ENCODE results near the gene FHDC1. TPM values are rescaled to one million over a fixed set of nuclear protein-coding genes. Genes with fewer than 3 reads are reported as not detected.

Gene FHDC1
- total RNA-seq, 1 donor from 2014 or later: 0.27 TPM

DNA sequence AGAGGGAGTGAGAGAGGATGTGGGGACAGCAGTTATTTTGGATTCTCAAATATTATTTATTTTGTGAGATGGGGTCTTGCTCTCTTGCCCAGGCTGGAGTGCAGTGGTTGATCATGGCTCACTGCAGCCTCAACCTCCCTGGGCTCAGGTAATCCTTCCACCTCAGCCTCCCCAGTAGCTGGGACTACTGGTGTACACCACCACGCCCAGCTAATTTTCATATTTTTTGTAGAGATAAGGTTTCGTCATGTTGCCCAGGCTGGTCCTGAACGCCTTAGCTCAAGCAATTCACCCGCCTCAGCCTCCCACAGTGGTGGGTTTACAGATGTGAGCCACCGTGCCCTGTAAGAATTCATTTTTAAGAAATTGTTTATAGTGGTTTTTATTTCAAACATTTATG is 61.2 kb downstream of the FHDC1 start:
- DNase-seq (ENCODE audit: missing footprints): no peak
- ATAC-seq: no peak
- intact Hi-C loops (cut with DNase I): no loop called here

DNA sequence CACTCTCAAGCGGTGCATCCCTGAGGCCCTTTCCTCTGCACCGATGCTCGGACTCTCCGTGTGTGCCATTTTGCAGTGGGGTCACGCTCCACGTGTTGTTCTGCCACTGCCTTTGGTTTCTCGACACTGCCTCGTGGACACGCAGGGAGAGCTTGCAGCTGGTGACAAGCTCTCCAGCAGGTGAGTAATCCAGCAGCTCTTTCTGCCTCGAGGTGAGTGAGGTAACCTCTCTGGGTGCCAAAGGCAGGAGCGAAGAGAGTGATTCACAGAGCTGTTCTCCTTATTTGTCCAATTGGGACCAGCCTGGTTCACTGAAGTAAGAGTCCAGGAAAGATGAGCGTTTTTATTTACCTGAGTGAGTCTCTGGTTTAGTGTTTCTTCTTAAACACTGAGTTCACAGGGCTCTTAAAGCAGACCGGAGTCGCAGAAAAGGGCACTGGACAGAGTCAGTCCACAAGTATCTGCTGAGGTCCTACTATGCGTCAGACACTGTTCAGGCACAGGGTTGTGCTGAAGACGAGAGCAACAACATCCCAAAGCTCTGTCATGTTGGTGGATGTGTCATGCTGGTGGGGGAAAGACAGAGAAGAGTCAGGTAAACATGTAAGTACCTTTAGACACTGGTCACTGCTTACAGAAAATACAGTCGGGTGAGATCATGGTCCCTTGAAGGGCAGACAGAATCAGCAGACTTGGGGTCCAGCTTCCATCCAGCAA is 61.8 kb downstream of the FHDC1 start:
- intact Hi-C loops (cut with DNase I): no loop called here
- DNase-seq (ENCODE audit: missing footprints) (no peak), ATAC-seq (no peak)

DNA sequence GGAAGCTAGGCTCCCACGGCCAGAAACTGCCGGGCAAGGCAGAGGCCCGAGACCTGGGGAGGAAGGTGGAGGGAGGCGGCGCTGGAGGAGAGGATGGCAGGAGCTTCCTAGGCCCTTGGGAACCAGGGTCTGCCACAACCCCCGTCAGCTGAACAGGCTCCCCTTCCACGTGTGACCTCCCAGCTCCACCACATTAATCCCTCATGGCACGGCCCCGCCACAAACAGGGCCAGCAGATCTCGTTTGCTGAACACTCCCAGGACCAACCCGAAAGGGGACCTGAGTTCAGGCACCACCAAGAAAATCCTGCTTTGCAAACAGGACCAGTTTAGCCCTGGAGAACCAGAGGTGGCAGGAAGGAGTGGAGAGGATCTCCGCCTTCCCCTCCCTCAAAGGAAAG is 62.7 kb downstream of the FHDC1 start:
- intact Hi-C loops (cut with DNase I): no loop called here
- no peak for DNase-seq (ENCODE audit: missing footprints)
- no peak for ATAC-seq

DNA sequence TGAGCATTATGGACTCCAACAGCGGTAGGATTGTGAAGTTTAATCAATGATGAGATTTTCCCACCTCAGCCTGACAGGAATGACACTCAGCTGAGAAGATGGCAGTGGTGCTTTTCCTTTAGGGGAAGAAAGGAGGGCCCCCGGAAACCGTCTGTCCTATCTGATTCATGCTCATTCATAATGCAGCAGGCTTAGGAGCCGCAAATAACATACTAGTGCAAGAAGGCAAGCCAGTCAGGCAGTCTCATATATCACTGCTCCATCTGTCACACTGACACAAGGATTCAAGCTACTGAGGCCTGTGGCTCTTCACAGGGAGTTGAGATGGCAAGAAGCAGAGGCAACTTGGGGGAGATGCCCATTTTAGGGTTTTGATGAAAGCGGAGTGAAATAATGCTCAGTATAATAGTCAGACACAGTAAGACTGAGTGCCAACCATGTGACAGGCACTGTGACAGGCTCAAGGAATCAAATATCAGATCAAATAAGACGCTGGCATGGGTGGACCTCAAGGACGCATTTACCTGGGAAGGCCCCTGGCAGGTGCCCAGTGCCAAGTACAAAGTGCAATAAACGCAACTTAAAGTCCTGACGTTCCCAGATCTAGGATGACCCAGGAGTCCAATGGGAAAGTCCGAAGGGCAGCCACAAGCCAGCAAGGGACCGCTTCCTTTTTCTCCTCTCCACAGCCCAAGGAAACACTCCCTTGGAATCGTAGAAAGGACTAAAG is 63.4 kb downstream of the FHDC1 start:
- intact Hi-C loops (cut with DNase I): no loop called here
- DNase-seq (ENCODE audit: missing footprints) (no peak), ATAC-seq (no peak)

DNA sequence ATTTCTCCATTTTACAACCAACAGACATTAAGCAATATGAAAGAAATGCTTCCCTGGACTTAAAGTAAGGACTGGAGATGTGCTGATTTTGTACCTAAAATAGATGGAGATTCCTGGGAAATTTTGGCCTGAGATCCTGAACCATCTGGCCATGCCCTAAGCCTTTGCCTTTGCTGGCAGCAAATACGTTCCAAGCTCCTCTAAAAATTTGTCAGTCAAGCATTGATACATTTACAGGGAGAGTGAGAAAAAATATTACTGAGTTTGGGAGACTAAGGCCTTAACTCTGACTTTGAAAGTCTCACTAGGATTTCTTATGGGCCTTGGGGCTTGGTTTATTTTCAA is 63.9 kb downstream of the FHDC1 start:
- DNase-seq (ENCODE audit: missing footprints): no peak
- no peak for ATAC-seq
- intact Hi-C loops (cut with DNase I): no loop called here

DNA sequence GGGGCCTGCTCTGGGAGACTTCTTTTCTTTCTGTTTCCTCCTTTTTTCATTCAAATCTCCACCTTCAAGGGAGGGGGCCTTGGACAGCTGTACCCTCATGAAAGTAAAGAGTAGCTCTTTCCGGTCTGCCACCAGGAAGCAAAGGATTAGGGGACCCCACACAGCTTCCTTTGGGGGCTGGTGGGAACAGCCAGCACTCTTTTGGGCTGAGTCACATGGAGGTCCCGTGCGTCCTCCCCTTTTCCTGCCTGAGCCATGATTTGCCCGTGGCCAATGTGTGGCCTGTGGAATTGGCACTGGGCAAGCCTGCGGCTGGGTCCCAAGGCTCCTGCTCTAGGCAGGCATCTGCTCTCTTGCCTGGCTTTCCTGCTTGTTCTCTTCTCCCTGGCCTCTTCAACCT is 65.5 kb downstream of the FHDC1 start:
- no peak for ATAC-seq
- intact Hi-C loops (cut with DNase I): no loop called here
- DNase-seq (ENCODE audit: missing footprints): no peak

DNA sequence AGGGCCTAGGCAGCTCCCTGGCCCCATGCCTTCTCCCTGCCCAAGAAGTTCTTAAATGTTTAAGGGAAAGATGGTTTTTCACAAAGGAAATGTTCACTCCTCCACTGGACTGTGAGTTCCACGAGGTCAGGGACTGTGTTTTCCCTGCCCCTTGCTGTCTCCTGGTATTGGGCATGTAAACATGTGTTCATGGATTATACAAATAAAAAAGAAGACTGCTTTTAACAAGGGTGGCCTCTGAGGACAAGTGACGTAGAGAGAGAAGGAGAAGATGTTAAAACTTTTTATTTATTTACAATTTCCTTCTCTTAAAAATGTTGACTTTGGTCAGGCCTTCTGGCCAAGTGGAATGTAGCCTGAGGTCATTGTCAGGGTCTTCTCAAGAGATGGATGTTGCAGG is 66.0 kb downstream of the FHDC1 start:
- intact Hi-C loops (cut with DNase I): no loop called here

DNA sequence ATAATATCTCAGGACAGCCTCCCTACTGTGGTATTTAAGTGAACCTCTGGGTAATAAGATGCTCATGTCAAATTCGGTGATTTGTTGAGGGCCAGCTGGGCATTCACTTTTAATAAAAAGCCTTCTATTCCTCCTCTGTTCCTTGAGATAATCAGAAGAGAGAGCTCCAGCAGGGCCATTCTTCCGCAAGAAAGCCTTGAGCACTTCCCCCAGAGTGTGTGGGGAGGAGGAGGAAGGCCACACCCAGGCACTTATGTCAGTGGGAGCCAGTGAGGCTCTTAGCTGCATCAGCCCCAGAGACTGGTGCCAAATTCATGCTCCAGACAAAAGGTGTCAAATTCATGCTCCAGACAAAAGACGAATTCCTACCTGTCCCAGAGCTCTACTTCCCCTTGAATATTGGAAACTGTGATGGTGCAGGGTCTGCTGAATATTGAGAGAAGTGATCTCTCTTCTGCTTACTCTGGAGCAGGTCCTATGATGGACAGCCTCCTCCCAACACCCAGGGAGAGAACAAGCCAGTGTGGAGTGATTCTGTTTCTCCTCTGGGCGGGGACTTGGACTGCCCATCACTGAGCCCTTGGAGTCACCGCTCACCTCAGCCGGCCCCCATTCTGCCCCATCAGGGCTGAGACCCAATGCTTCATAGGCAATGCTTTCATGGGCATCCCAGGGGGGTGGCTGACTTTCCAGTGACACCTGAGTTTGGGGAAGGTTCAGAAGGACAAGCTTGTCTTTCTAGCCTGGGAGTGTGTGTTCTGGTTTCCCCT is 68.1 kb downstream of the FHDC1 start:
- ATAC-seq: no peak
- no peak for DNase-seq (ENCODE audit: missing footprints)
- intact Hi-C loops (cut with DNase I): no loop called here

More for the DNA sequence above, 66.0 kb downstream of the FHDC1 start:
- DNase-seq (ENCODE audit: missing footprints): no peak
- no peak for ATAC-seq

DNA sequence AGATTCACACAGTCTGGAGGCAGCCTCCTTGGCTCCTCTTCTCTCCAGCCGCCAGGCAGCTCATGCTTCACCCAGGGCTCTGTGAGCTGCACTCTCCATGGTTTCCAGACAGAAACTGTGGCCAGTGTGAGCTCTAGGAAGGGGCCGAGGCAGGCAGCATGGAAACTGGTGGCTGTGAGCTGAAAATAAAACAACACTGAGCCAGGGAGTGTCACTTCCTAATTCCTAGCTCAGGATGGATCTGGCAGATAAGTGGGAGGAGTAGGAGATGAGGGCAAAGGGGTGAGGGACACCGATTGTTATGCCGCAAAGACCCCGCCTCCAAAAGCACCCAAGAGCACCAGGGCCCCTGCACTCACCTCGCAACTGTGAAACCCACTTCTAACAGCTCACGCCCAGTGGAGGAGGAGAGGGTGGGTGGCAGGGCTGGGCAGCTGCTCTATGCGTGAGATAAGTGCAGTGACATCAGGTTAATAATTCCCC is 69.8 kb downstream of the FHDC1 start:
- ATAC-seq (no peak), DNase-seq (ENCODE audit: missing footprints) (no peak)
- intact Hi-C loops (cut with DNase I): no loop called here

DNA sequence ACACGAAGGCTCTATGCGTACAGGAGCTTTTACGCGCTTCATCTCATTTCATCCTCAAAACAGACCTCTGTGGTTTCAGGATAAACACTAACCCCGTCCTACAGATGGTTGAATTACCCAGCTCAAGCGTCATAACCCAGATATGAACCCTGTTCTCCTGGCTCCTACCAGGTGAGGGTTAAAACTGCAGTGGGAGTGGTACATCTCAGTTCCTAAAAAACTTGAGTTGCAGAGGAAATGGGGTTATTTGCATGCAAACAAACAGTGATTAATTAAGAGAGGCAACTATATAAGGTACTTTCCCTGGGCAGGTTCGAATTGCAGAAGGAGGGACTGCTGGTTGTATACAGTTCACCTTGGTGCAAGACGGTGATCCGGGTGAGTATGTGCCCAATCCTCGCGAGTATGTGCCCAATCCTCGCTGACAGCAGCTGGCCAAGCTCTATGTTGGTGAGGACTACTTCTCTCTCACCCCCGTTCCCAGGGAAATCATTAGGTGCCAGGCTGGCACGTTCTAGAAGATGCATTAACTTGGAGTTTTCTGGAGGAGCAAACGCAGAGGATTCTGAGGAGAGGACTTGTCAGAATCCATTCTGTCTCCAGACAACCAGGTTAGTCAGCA is 72.6 kb downstream of the FHDC1 start:
- no peak for DNase-seq (ENCODE audit: missing footprints)
- ATAC-seq: no peak
- intact Hi-C loops (cut with DNase I): no loop called here

DNA sequence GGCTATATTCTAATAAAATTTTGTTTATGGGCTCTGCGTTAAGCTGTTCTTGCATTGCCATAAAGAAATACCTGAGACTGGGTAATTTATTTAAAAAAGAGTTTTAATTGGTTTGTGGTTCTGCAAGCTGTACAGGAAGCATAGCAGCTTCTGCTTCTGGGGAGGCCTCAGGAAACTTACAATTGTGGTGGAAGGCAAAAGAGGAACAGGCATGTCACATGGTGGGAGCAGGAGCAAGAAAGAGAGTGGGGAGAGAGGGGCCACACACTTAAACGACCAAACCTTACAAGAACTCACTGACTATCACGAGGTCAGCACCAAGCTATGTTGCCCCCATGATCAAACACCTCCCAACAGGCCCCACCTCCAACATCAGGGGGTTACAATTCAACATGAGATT is 74.0 kb downstream of the FHDC1 start:
- intact Hi-C loops (cut with DNase I): no loop called here
- DNase-seq (ENCODE audit: missing footprints): no peak
- ATAC-seq: no peak

DNA sequence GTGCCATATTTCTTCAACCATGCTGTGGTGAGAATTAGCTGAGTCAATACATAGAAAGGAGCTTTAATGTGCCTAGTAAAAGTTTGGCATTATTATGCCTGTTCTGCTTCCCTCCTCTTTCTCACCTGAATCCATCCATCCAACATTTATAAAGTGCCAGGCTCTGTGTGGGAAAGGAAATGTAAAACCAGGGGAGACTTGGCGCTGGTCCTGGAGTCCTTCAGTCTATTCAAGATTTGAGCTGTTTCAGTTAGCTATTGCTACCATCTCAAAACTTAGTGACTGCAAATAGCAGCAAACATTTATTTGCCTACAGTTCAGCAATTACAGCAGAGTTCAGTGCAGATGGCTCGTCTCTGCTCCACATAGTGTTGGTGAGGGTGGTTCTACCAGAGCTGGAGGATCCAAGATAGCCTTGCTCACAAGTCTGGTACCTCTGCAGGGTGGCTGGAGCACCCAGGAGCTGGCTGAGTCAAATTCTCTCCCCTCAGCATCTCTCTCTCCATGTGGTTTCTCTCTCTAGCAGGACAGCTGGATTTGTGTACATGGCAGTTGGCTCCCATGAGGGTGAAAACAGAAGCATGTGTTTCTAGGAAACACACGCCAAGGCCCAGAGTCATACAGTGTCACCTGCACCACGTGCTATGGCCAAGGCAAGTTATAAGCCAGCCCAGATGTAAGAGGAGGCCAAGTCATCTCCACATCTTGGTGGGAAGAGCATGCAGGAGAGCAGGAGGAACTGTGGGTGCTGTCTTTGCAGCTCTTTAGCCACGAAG is 77.3 kb downstream of the FHDC1 start:
- DNase-seq (ENCODE audit: missing footprints) (no peak), ATAC-seq (no peak)
- intact Hi-C loops (cut with DNase I): no loop called here

DNA sequence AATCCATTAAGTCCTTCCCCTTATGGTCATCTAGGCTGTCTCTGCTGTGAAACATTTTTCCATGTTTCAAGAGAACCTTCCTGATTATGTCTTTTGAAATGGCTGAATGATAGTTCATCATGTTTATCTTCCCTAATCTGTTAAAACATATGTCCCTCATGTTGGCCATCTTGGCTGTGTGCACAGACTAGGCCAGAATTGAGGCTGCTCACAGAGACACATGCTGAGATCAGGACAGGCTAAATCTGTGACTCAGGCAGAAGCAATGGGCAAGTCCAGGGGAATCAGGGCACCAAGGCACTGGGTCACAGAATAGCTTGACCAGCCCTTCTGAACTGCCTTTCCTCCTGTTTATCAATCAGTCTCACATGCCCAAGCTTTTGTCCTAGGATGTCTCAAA is 78.3 kb downstream of the FHDC1 start:
- DNase-seq (ENCODE audit: missing footprints): no peak
- intact Hi-C loops (cut with DNase I): no loop called here
- ATAC-seq: no peak

DNA sequence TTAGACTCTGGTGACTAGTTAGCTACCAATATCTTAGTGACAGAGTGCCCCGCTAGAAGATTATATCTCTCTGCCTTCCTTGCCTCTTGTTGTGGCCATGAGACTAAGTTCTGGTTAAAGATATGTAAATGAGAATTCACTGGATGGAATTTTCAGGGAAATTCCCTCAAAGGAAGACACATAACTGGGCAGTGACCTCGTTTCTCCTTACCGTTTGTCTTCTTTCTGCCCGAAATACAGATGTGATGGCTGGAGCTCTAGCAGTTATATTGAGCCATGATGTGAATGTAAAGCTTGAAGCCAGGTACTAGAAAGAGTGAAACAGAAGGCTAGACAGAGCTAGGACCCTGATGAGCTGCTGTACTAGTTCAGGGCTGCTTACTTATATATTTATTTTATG is 80.5 kb downstream of the FHDC1 start:
- intact Hi-C loops (cut with DNase I): no loop called here
- ATAC-seq (no peak), DNase-seq (ENCODE audit: missing footprints) (no peak)

DNA sequence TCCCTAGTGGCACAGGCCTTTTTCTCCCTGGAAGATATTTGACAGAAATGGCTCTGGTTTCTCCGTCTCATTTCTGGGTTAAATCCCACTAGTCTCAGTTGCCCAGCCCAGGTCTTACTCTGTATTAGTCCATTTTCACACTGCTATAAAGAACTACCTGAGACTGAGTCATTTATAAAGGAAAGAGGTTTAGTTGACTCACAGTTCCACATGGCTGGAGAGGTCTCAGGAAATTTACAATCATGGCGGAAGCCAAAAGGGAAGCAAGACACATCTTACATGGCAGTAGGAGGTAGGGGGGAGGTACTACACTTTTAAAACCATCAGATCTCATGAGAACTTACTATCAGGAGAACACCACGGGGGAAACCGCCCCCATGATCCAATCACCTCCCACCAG is 81.9 kb downstream of the FHDC1 start:
- intact Hi-C loops (cut with DNase I): no loop called here
- no peak for ATAC-seq
- DNase-seq (ENCODE audit: missing footprints): no peak

DNA sequence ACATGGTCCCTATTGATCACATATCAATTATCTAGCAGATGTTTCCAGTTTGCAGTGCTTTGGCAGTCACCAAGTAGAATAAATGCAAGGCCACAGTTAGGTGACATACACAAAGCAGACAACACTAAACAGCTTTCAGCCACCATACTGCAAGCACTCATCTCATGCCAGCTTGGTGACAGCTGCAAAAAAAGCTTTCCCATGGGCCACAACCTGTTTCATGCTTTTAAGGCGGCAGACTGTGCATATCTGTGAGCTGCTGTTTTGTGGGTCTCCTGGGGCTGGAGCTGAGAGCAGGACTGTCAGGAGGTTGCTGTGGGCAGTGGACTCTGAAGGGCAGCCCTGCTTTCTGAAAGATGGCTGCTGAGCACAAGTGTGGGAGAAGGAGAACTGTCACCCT is 82.6 kb downstream of the FHDC1 start:
- DNase-seq (ENCODE audit: missing footprints) (no peak), ATAC-seq (no peak)
- intact Hi-C loops (cut with DNase I): no loop called here

DNA sequence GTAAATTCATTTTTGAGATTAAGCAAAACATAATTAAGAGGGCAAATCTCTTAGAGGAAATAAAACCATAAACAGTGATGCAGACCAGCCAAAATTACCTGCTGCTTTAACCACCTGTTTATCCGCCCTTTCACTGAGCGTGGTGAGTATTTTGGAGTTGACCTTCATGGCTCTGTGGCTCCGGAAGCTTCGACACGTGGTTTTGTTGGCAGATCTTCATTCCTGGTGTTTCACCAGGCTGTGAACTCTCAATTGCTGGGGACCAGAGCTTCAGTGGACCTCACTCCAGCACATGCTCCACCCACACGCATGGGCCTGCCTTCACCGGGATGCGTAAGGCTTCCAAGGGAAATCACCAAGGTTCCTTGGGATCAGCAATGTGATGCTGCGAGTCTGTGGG is 83.8 kb downstream of the FHDC1 start:
- intact Hi-C loops (cut with DNase I): no loop called here
- DNase-seq (ENCODE audit: missing footprints) (no peak), ATAC-seq (no peak)

DNA sequence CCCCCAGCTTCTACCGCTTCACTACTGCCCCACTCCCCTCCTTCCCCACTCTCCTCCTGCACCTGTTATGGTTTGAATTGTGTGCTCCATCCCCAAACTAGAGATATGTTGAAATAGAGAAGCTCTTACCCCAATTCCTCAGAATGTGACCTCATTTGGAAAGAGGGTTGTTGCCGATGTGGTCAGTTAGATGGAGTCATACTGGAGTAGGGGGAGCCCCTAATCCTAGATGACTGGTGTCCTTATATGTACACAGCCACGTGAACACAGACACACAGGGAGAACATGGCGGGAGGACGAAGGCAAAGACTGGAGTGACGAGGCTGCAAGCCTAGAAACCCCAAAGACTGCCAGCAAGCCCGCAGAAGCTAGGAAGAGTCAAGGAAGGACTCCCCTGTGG is 84.3 kb downstream of the FHDC1 start:
- intact Hi-C loops (cut with DNase I): no loop called here
- DNase-seq (ENCODE audit: missing footprints) (no peak), ATAC-seq (no peak)

DNA sequence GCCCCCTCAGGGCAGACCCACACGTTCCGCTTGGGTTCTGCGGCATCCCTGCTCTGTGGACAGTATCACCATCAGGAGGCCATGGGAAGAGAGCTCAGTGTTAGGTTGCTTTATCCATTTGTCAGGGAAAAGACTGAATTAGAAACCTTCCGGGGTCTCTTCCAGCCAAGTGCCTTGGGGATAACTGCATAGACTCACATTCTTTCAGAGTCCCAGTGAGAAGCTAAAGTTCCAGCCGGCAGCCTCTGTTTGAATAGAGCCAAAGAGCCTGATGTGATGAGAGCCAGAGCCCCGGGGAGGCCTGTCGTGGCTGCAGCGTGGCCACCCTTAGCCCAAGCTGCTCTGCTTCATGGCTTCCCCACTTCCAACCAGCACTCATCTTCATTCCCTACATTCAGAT is 85.2 kb downstream of the FHDC1 start:
- ATAC-seq: no peak
- intact Hi-C loops (cut with DNase I): no loop called here
- no peak for DNase-seq (ENCODE audit: missing footprints)

Measured in Right ventricle myocardium inferior (tissue), 1 donor.